K562 (cell line): ENCODE results near the gene CYP2A6. TPM values are rescaled to one million over a fixed set of nuclear protein-coding genes. Genes with fewer than 3 reads are reported as not detected.

ENCODE experiments used
- ARNT ChIP-seq, 2 experiments: fragments of 450-650 bp; IDR thresholded peaks; 2 replicates each; pipeline ENCODE4 v1.6.1; 2016; ENCODE audit warnings: mild to moderate bottlenecking in 1 of 2
- CXXC5 ChIP-seq: fragments of 250-450 bp; sonication (Bioruptor Pico); IDR thresholded peaks from 2 replicates; pipeline ENCODE4 v1.8.0; 2022; ENCODE audit warnings: inconsistent platforms, mild to moderate bottlenecking, moderate library complexity
- EP400 ChIP-seq: fragments of 450-650 bp; IDR thresholded peaks from 2 replicates; pipeline ENCODE4 v1.6.1; 2017; ENCODE audit warnings: antibody characterized with exemption, mild to moderate bottlenecking, moderate library complexity
- KHSRP ChIP-seq: fragments of 450-650 bp; IDR thresholded peaks from 2 replicates; pipeline ENCODE4 v1.6.1; 2017
- MEIS2 ChIP-seq: fragments of 450-650 bp; IDR thresholded peaks from 2 replicates; pipeline ENCODE4 v1.6.1; 2014; ENCODE audit warnings: mild to moderate bottlenecking; ENCODE audit not compliant: partially characterized antibody
- MTA2 ChIP-seq: fragments of 450-650 bp; IDR thresholded peaks from 2 replicates; pipeline ENCODE4 v1.6.1; 2016; ENCODE audit warnings: low read depth
- NCOR1 ChIP-seq: fragments of 450-650 bp; IDR thresholded peaks from 2 replicates; pipeline ENCODE4 v1.6.1; 2016; ENCODE audit warnings: mild to moderate bottlenecking, moderate library complexity
- NFIC ChIP-seq: fragments of 450-650 bp; IDR thresholded peaks from 2 replicates; pipeline ENCODE4 v1.6.1; 2017; ENCODE audit warnings: mild to moderate bottlenecking, inconsistent platforms
- SOX6 ChIP-seq: fragments of 450-650 bp; IDR thresholded peaks from 2 replicates; pipeline ENCODE4 v1.6.1; 2014; ENCODE audit warnings: mild to moderate bottlenecking
- VEZF1 ChIP-seq: fragments of 200-800 bp; sonication (Bioruptor generic); IDR thresholded peaks from 2 replicates; pipeline ENCODE4 v1.6.1; 2017; ENCODE audit warnings: missing genetic modification characterization, missing compliant biosample characterization
- ZNF318 ChIP-seq, 2 experiments: fragments of 450-650 bp; IDR thresholded peaks; 2 replicates each; pipeline ENCODE4 v1.6.1; 2016; ENCODE audit warnings: mild to moderate bottlenecking in 2 of 2, borderline replicate concordance in 1 of 2, low read depth in 1 of 2, moderate library complexity in 1 of 2
- ZNF384 ChIP-seq: IDR thresholded peaks from 2 replicates; pipeline ENCODE4 v1.6.1; 2012; ENCODE audit warnings: low read depth, low read length, improper control_type of control experiment
- ZNF589 ChIP-seq: fragments of 200-800 bp; sonication (Bioruptor generic); IDR thresholded peaks from 2 replicates; pipeline ENCODE4 v1.6.1; 2016; ENCODE audit warnings: low read depth, missing genetic modification characterization, missing compliant biosample characterization
- polyA plus RNA-seq, 8 experiments: library from polyadenylated mRNA; depleted of rRNA in 4 of 8; stranded (reverse) in 5 of 8; unstranded in 3 of 8; fragments of >200 nt; fragmentation: Nextera tagmentation in 2 of 8; fragmentation: Illumina TruSeq in 1 of 8; extraction: Ambion mirVana in 2 of 8; extraction: Trizol in 1 of 8; gene quantifications; 2 replicates each; pipeline versions ENCODE4 v1.2.1 to v1.2.3, GENCODE V29; 2011 to 2014; ENCODE audit warnings: inconsistent platforms in 1 of 8, missing spikeins in 1 of 8
- total RNA-seq, 7 experiments: library from RNA; depleted of rRNA in 6 of 7; stranded (reverse); fragments of >200 nt in 6 of 7; fragmentation: Illumina TruSeq in 2 of 7; extraction: Trizol in 2 of 7; gene quantifications; 2 replicates each; pipeline versions ENCODE4 v1.2.1 to v1.2.3, GENCODE V29; 2011 to 2021; ENCODE audit warnings: low replicate concordance in 1 of 7
- TF ChIP-seq, protein P1 (sequence below), 3 experiments: fragments of 200-800 bp in 1 of 3; fragments of 250-450 bp in 1 of 3; fragments of 450-650 bp in 1 of 3; sonication (Bioruptor Pico) in 1 of 3; sonication (Bioruptor generic) in 1 of 3; formaldehyde crosslinking in 1 of 3; IDR thresholded peaks; 2 replicates each; pipeline versions ENCODE4 v1.6.1 to v1.8.0; 2016 to 2022; ENCODE audit warnings: mild to moderate bottlenecking in 2 of 3, missing genetic modification characterization in 2 of 3, missing compliant biosample characterization in 1 of 3, moderate library complexity in 1 of 3

The CYP2A6 gene
- total and polyA plus RNA-seq, 9 of the 15 experiments (the other 6 are each of a cell fraction or from before 2014, with no cell fraction given): 0.31 TPM; not detected in 8

DNA sequence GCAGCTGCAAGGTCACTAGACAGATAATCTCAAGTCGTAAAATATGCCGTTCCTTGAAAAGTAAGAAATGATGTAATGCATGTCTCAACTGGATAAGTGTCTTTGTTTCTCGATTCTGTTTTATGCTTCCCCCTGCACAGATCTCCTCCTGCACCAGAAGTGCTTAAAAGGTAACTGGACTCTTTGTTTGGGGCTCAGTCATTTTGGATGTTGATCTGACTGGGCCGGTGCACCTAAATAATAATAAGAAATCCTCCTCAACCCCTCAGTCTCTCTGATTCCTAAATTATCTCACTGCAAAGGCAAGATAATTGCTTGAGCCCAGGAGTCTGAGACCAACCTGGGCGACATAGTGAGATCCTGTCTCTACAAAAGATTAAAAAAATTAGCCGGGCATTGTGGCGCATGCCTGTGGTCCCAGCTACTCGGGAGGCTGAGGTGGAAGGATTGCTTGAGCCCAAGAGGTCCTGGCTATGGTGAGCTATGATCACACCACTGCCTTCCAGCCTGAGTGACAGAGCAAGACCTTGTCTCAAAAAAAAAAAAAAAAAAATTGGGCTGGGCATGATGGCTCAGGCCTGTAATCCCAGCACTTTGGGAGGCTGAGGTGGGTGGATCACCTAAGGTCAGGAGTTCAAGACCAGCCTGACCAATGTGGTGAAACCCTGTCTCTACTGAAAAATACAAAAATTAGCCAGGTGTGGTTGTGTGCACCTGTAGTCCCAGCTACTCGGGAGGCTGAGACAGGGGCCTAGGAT lies 14.7 kb upstream of the CYP2A6 start (continued):
- TF ChIP-seq ZNF318 (IDR thresholded peaks at IDR 0.05; ENCODE audit: borderline replicate concordance in 1 of 2, low read depth in 1 of 2) (peak in 1 of 2 experiments; percentile 72; a peak in 1 of 4 replicates), ZNF589 (CRISPR knock-in tag) (peak; percentile 71; the same call in 1 of the 2 replicates), ARNT (IDR thresholded peaks at IDR 0.05) (peak in 1 of 2 experiments; percentile 45; a peak in 1 of 4 replicates), NCOR1 (peak; percentile 93), ZNF384 (peak; percentile 83), KHSRP (0 out of 2 replicates have a peak, but pooled peaks have one; percentile 31), MEIS2 (peak; percentile 81), SOX6 (peak; percentile 97), NFIC (peak; percentile 61), CXXC5 (CRISPR knock-in tag) (peak; percentile 74), VEZF1 (CRISPR knock-in tag) (peak; percentile 51), MTA2 (peak; percentile 75), EP400 (peak; percentile 35)
- TF ChIP-seq, protein P1, sequence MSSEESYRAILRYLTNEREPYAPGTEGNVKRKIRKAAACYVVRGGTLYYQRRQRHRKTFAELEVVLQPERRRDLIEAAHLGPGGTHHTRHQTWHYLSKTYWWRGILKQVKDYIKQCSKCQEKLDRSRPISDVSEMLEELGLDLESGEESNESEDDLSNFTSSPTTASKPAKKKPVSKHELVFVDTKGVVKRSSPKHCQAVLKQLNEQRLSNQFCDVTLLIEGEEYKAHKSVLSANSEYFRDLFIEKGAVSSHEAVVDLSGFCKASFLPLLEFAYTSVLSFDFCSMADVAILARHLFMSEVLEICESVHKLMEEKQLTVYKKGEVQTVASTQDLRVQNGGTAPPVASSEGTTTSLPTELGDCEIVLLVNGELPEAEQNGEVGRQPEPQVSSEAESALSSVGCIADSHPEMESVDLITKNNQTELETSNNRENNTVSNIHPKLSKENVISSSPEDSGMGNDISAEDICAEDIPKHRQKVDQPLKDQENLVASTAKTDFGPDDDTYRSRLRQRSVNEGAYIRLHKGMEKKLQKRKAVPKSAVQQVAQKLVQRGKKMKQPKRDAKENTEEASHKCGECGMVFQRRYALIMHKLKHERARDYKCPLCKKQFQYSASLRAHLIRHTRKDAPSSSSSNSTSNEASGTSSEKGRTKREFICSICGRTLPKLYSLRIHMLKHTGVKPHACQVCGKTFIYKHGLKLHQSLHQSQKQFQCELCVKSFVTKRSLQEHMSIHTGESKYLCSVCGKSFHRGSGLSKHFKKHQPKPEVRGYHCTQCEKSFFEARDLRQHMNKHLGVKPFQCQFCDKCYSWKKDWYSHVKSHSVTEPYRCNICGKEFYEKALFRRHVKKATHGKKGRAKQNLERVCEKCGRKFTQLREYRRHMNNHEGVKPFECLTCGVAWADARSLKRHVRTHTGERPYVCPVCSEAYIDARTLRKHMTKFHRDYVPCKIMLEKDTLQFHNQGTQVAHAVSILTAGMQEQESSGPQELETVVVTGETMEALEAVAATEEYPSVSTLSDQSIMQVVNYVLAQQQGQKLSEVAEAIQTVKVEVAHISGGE (CRISPR knock-in tag; IDR thresholded peaks at IDR 0.05): peak in 1 of 3 experiments; percentile 34; a peak in 1 of 6 replicates
